ENCODE results near the gene PDE1C.

Gene PDE1C

GRCh38 chr7:31858055-31858454, 212.2 kb downstream of the PDE1C start:
- TF ChIP-seq CTCF (conservative IDR thresholded peaks at IDR 0.05): no peak
- no peak overlapping the region for H3K27ac ChIP-seq

GRCh38 chr7:31857172-31857571, 213.0 kb downstream of the PDE1C start:
- no peak for TF ChIP-seq CTCF (conservative IDR thresholded peaks at IDR 0.05)
- no peak overlapping the region for H3K27ac ChIP-seq

- no peak overlapping the region for H3K27ac ChIP-seq
- no peak for TF ChIP-seq CTCF (conservative IDR thresholded peaks at IDR 0.05)
Measured at GRCh38 chr7:31856337-31856736, 213.9 kb downstream of the PDE1C start.

GRCh38 chr7:31855530-31855929, 214.7 kb downstream of the PDE1C start:
- TF ChIP-seq CTCF (conservative IDR thresholded peaks at IDR 0.05): no peak
- H3K27ac ChIP-seq: no peak overlapping the region

- H3K27ac ChIP-seq: no peak overlapping the region
- TF ChIP-seq CTCF (conservative IDR thresholded peaks at IDR 0.05): no peak
Measured at GRCh38 chr7:31853380-31853779, 216.8 kb downstream of the PDE1C start.

- TF ChIP-seq CTCF (conservative IDR thresholded peaks at IDR 0.05): no peak
- no peak overlapping the region for H3K27ac ChIP-seq
Measured at GRCh38 chr7:31852462-31852861, 217.7 kb downstream of the PDE1C start.

GRCh38 chr7:31851119-31851518, 219.1 kb downstream of the PDE1C start:
- TF ChIP-seq CTCF (conservative IDR thresholded peaks at IDR 0.05): no peak
- no peak overlapping the region for H3K27ac ChIP-seq

GRCh38 chr7:31850601-31851000, 219.6 kb downstream of the PDE1C start:
- no peak overlapping the region for H3K27ac ChIP-seq
- no peak for TF ChIP-seq CTCF (conservative IDR thresholded peaks at IDR 0.05)

Data from VCaP (cell line).